Breast epithelium (tissue), 4 donors: ENCODE data around the gene TP53I13. TPM values are rescaled to one million over a fixed set of nuclear protein-coding genes. Genes with fewer than 3 reads are reported as not detected.

Experiments
- DNase-seq, 2 donors: peaks; one replicate each; pipeline ENCODE4 v3.0.0-alpha.2; 2019; ENCODE audit warnings: low spot score in 2 of 2
- H3K27ac ChIP-seq, 2 donors: fragments of 200-600 bp; sonication (generic) in 1 of 2; one replicate each; pipeline ENCODE4 v1.5.1; 2016 to 2019; ENCODE audit warnings: mild to moderate bottlenecking in 1 of 2
- H3K27me3 ChIP-seq, 2 donors: fragments of 200-600 bp; sonication (generic) in 1 of 2; one replicate each; pipeline versions ENCODE4 v1.5.1 to v1.6.0; 2017 to 2019; ENCODE audit warnings: control low read depth in 1 of 2, mild to moderate bottlenecking in 1 of 2
- H3K36me3 ChIP-seq: fragments of 200-600 bp; one replicate; pipeline ENCODE4 v1.5.1; 2019
- H3K4me1 ChIP-seq, 2 donors: fragments of 200-600 bp; sonication (generic); one replicate each; pipeline ENCODE4 v1.5.1; 2016 to 2019; ENCODE audit warnings: control low read depth in 1 of 2
- H3K4me3 ChIP-seq, 3 donors: fragments of 200-600 bp; sonication (generic); 1 replicate in 2 of 3; 2 replicates in 1 of 3; pipeline ENCODE4 v1.5.1; 2016 to 2019; ENCODE audit warnings: mild to moderate bottlenecking in 3 of 3, moderate library complexity in 2 of 3
- H3K9me3 ChIP-seq, 2 donors: fragments of 200-600 bp; sonication (generic) in 1 of 2; one replicate each; pipeline ENCODE4 v1.5.1; 2016 to 2019; ENCODE audit warnings: control low read depth in 1 of 2
- CTCF ChIP-seq, 3 donors: fragments of 450-650 bp; IDR thresholded peaks; one replicate each; pipeline ENCODE4 v1.5.1; 2016 to 2017; ENCODE audit warnings: antibody characterized with exemption in 3 of 3, mild to moderate bottlenecking in 3 of 3, moderate library complexity in 3 of 3
- POLR2A ChIP-seq: fragments of 450-650 bp; IDR thresholded peaks from one replicate; pipeline ENCODE4 v1.6.1; 2016; ENCODE audit warnings: antibody characterized with exemption, mild to moderate bottlenecking, moderate library complexity
- POLR2AphosphoS5 ChIP-seq, 3 donors: sonication (generic); formaldehyde crosslinking; IDR thresholded peaks; one replicate each; pipeline ENCODE4 v1.6.1; 2017; ENCODE audit warnings: antibody characterized with exemption in 3 of 3
- intact Hi-C: fragments of 100-400 bp; cut with DNase I; formaldehyde crosslinking; loops from one replicate; pipeline ENCODE4 v1.15.1; 2023; ENCODE audit warnings: low total_unique reads
- total RNA-seq, 3 donors: library from RNA; depleted of rRNA; stranded (reverse); fragments of >200 nt; gene quantifications; one replicate each; pipeline ENCODE4 v1.1.0, GENCODE V29; 2016

The TP53I13 gene
- total RNA-seq, 3 donors from 2014 or later, result 34.1 to 114 (median 56.0) TPM

GRCh38 chr17:29615048-29615385 is 46.5 kb downstream of the TP53I13 start:
- Histone ChIP-seq H3K27me3 (no peaks in the 10 kb centered on the region), H3K27ac (no peak overlapping the region), H3K36me3 (no peaks in the 10 kb centered on the region), H3K4me3 (peak overlapping the region; percentile 30 to 63 (median 53)), H3K4me1 (peaks cover 17 to 18% of the 10 kb centered on the region in 2 donors), H3K9me3 (no peaks in the 10 kb centered on the region)
- intact Hi-C loops, result no loop called here
- no peak for DNase-seq
- no peak for TF ChIP-seq POLR2A
- peak in 1 of 3 donors; percentile 12 for TF ChIP-seq CTCF (IDR thresholded peaks at IDR 0.05)

- Histone ChIP-seq H3K9me3 (no peaks in the 10 kb centered on the region), H3K27me3 (no peaks in the 10 kb centered on the region), H3K27ac (no peak overlapping the region), H3K4me3 (peak overlapping the region; percentile 30 to 63 (median 53)), H3K4me1 (peaks cover 17 to 18% of the 10 kb centered on the region in 2 donors), H3K36me3 (no peaks in the 10 kb centered on the region)
- peak; percentile 75 to 81 for DNase-seq
- intact Hi-C loops, result no loop called here
- TF ChIP-seq POLR2A, result no peak
- TF ChIP-seq POLR2AphosphoS5 (IDR thresholded peaks at IDR 0.05), result peak in 1 of 3 donors; percentile 25
- TF ChIP-seq CTCF (IDR thresholded peaks at IDR 0.05), result no peak
Measured at GRCh38 chr17:29615492-29616299, 47.2 kb downstream of the TP53I13 start.

GRCh38 chr17:29616300-29617048 is 48.0 kb downstream of the TP53I13 start:
- intact Hi-C loops, result no loop called here
- H3K4me3 ChIP-seq, result peak overlapping the region; percentile 31 to 63 (median 53)
- no peak for DNase-seq
- H3K36me3 ChIP-seq, result no peaks in the 10 kb centered on the region
- peaks cover 17 to 18% of the 10 kb centered on the region in 2 donors for H3K4me1 ChIP-seq
- no peak for TF ChIP-seq POLR2AphosphoS5 (IDR thresholded peaks at IDR 0.05)
- no peak for TF ChIP-seq POLR2A
- no peak for TF ChIP-seq CTCF (IDR thresholded peaks at IDR 0.05)
- no peak overlapping the region for H3K27ac ChIP-seq
- no peaks in the 10 kb centered on the region for H3K9me3 ChIP-seq
- no peaks in the 10 kb centered on the region for H3K27me3 ChIP-seq

GRCh38 chr17:29617125-29617480 is 48.6 kb downstream of the TP53I13 start:
- intact Hi-C loops, result no loop called here

More at GRCh38 chr17:29617125-29617480, 48.6 kb downstream of the TP53I13 start:
- H3K27me3 ChIP-seq, result no peaks in the 10 kb centered on the region
- no peaks in the 10 kb centered on the region for H3K36me3 ChIP-seq
- TF ChIP-seq CTCF (IDR thresholded peaks at IDR 0.05) (peak; percentile 23 to 40 (median 38)), POLR2A (no peak)
- peak overlapping the region; percentile 31 to 63 (median 44) for H3K4me3 ChIP-seq
- no peaks in the 10 kb centered on the region for H3K9me3 ChIP-seq
- peak; percentile 51 to 66 for DNase-seq
- peaks cover 17 to 18% of the 10 kb centered on the region in 2 donors for H3K4me1 ChIP-seq
- H3K27ac ChIP-seq, result no peak overlapping the region
